HG02973 (cell line): ENCODE data around the gene CD8A.
"Not testable (repeated sequence)": the region's sequence is repeated elsewhere in the genome, so short reads cannot be mapped to it uniquely, and the experiment has no call there.

ENCODE experiments used
- ATAC-seq: cut with Tn5 transposase; IDR thresholded peaks from one replicate; pipeline ENCODE4 v1.9.1; 2021; ENCODE audit warnings: moderate library complexity; ENCODE audit not compliant: unreplicated experiment

The CD8A gene

GRCh38 chr2:86741889-86742498 lies 48.7 kb downstream of the CD8A start:
- not testable (repeated sequence) for ATAC-seq

DNA sequence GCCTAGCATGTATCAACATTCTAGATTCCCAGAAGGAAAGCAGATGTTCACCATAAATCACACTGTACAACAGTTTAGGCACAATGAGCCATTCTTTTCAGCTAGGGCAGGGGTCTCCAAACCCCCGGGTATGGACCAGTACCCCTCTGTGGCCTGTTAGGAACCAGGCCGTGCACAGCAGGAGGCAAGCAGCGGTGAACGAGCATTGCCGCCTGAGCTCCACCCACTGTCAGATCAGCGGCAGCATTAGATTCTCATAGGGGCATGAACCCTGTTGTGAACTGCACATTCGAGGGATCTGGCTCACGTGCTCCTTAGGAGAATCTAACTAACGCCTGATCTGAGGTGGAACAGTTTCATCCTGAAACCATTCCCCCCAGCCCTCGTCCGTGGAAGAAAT lies 50.8 kb downstream of the CD8A start:
- ATAC-seq, result not testable (repeated sequence)

DNA sequence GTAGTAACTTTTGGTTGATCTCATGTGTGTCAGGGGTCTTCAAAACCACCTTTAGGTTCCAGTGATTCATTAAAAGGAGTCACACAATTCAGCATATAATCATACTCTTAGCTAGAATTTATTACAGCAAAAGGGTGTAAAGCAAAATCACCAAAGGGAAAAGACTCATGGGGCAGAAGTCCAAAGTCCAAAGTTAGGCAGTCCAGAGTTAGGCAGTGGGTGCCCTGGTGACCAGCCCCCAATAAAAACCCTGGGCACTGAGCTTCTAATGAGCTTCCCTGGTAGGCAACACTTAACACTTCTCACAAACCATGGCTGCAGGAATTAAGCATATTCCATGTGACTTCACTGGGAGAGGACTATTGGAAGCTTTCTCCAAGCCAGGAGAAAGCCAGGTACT lies 51.2 kb downstream of the CD8A start:
- not testable (repeated sequence) for ATAC-seq

- not testable (repeated sequence) for ATAC-seq
Measured at GRCh38 chr2:86734896-86735295, 55.8 kb downstream of the CD8A start.
